H1 (cell line): ENCODE results near the gene ACOD1. TPM values are rescaled to one million over a fixed set of nuclear protein-coding genes. Genes with fewer than 3 reads are reported as not detected.

Experiments
- CTCF ChIA-PET: fragments of 300-600 bp; sonication (Branson Sonifier 250); formaldehyde crosslinking; loops from one replicate; lab custom pipeline; 2021; ENCODE audit not compliant: partially characterized antibody; lab: Charles Lee
- POLR2A ChIA-PET: fragments of 300-600 bp; sonication (Branson Sonifier 250); formaldehyde crosslinking; loops from one replicate; lab custom pipeline; 2021; ENCODE audit warnings: inconsistent platforms; ENCODE audit not compliant: partially characterized antibody; lab: Charles Lee
- DNase-seq, 2 experiments: peaks; one replicate each; pipeline versions ENCODE4 v3.0.0 to v3.0.0-alpha.2; 2010 to 2022; ENCODE audit warnings: low spot score in 2 of 2, low read depth in 1 of 2, mixed read lengths in 1 of 2
- FAIRE-seq: peaks from 2 replicates; lab custom pipeline; 2011; peaks lifted over from hg19 to GRCh38; lab: Jason Lieb, UNC
- H2AFZ ChIP-seq: 2 replicates; pipeline ENCODE4 v1.8.1; 2012; ENCODE audit warnings: low read length, inconsistent platforms
- H2AK5ac ChIP-seq: 2 replicates; pipeline ENCODE4 v1.6.1; 2013; ENCODE audit warnings: low read depth, low read length
- H2BK120ac ChIP-seq: replicated peaks from 2 replicates; pipeline ENCODE3; 2013; ENCODE audit warnings: low read depth, low read length, inconsistent platforms
- H2BK12ac ChIP-seq: 2 replicates; pipeline ENCODE4 v1.6.1; 2013; ENCODE audit warnings: low read depth, low read length
- H2BK15ac ChIP-seq: 2 replicates; pipeline ENCODE4 v1.6.1; 2013; ENCODE audit warnings: low read length
- H2BK20ac ChIP-seq: 2 replicates; pipeline ENCODE4 v1.6.1; 2013; ENCODE audit warnings: low read length
- H2BK5ac ChIP-seq: 2 replicates; pipeline ENCODE4 v1.6.1; 2013; ENCODE audit warnings: low read depth, low read length
- H3K14ac ChIP-seq: 2 replicates; pipeline ENCODE4 v1.6.1; 2013; ENCODE audit warnings: inconsistent platforms; ENCODE audit not compliant: insufficient read length
- H3K18ac ChIP-seq: 2 replicates; pipeline ENCODE4 v1.6.1; 2013; ENCODE audit warnings: low read length; ENCODE audit errors: extremely low read depth
- H3K23ac ChIP-seq: 2 replicates; pipeline ENCODE4 v1.6.1; 2013; ENCODE audit warnings: inconsistent platforms; ENCODE audit not compliant: insufficient read length
- H3K23me2 ChIP-seq: 2 replicates; pipeline ENCODE4 v1.6.1; 2013; ENCODE audit warnings: low read depth, low read length
- H3K27ac ChIP-seq: 2 replicates; pipeline ENCODE4 v1.6.1; 2011; ENCODE audit warnings: low read depth, low read length, inconsistent platforms
- H3K27me3 ChIP-seq, 4 experiments: replicated peaks in 1 of 4; 1 replicate in 1 of 4; 2 replicates in 3 of 4; pipeline versions ENCODE4 v1.6.1 to v1.8.1; 2011 to 2013; ENCODE audit warnings: low read length in 3 of 4, mild to moderate bottlenecking in 3 of 4, inconsistent platforms in 2 of 4, mixed read lengths in 2 of 4, moderate library complexity in 1 of 4; ENCODE audit not compliant: control insufficient read depth in 3 of 4, insufficient read depth in 3 of 4; ENCODE audit errors: extremely low read depth in 1 of 4
- H3K36me3 ChIP-seq, 4 experiments: 2 replicates each; pipeline versions ENCODE4 v1.6.1 to v1.8.1; 2011 to 2013; ENCODE audit warnings: mild to moderate bottlenecking in 4 of 4, low read length in 3 of 4, moderate library complexity in 2 of 4, control low read depth in 1 of 4, inconsistent platforms in 1 of 4; ENCODE audit not compliant: insufficient read depth in 4 of 4, control insufficient read depth in 2 of 4
- H3K4ac ChIP-seq: replicated peaks from 2 replicates; pipeline ENCODE3; 2013; ENCODE audit warnings: low read length, low read depth, mixed read lengths, inconsistent platforms; ENCODE audit not compliant: insufficient read length
- H3K4me1 ChIP-seq, 4 experiments: replicated peaks in 1 of 4; 1 replicate in 1 of 4; 2 replicates in 3 of 4; pipeline versions ENCODE4 v1.6.1 to v1.8.1; 2011 to 2013; ENCODE audit warnings: low read length in 3 of 4, inconsistent platforms in 2 of 4, mixed read lengths in 1 of 4; ENCODE audit not compliant: insufficient read depth in 4 of 4, control insufficient read depth in 3 of 4
- H3K4me2 ChIP-seq, 2 experiments: 2 replicates each; pipeline versions ENCODE4 v1.6.1 to v1.8.1; 2011 to 2013; ENCODE audit warnings: low read depth in 2 of 2, low read length in 2 of 2, control low read depth in 1 of 2, inconsistent platforms in 1 of 2, mild to moderate bottlenecking in 1 of 2; ENCODE audit not compliant: insufficient read depth in 1 of 2
- H3K4me3 ChIP-seq, 4 experiments: fragments of 200-600, 300-600 bp in 1 of 4; sonication (generic), shearing (Covaris generic), sonication (Bioruptor Twin) in 1 of 4; 2 replicates each; pipeline versions ENCODE4 v1.5.1 to v1.8.1; 2011 to 2016; ENCODE audit warnings: low read length in 4 of 4, low read depth in 3 of 4, control low read depth in 2 of 4, inconsistent platforms in 2 of 4, mild to moderate bottlenecking in 2 of 4, mixed read lengths in 1 of 4, moderate library complexity in 1 of 4; ENCODE audit not compliant: insufficient read depth in 2 of 4; ENCODE audit errors: extremely low read depth in 1 of 4
- H3K56ac ChIP-seq: replicated peaks from 2 replicates; pipeline ENCODE3; 2013; ENCODE audit warnings: low read depth, mild to moderate bottlenecking, mixed read lengths, low read length, inconsistent platforms; ENCODE audit not compliant: insufficient read length
- H3K79me1 ChIP-seq: 2 replicates; pipeline ENCODE4 v1.6.1; 2013; ENCODE audit warnings: low read depth, low read length, control low read depth
- H3K79me2 ChIP-seq, 2 experiments: 2 replicates each; pipeline versions ENCODE4 v1.6.1 to v1.8.1; 2012 to 2013; ENCODE audit warnings: low read length in 2 of 2, mild to moderate bottlenecking in 2 of 2, inconsistent platforms in 1 of 2; ENCODE audit not compliant: insufficient read depth in 2 of 2, control insufficient read depth in 1 of 2
- H3K9ac ChIP-seq, 4 experiments: replicated peaks in 1 of 4; 1 replicate in 1 of 4; 2 replicates in 3 of 4; pipeline versions ENCODE4 v1.6.1 to v1.8.1; 2011 to 2013; ENCODE audit warnings: low read depth in 3 of 4, low read length in 3 of 4, control low read depth in 2 of 4, mild to moderate bottlenecking in 2 of 4, moderate library complexity in 2 of 4, inconsistent platforms in 1 of 4; ENCODE audit errors: extremely low read depth in 1 of 4
- H3K9me3 ChIP-seq, 2 experiments: 2 replicates each; pipeline versions ENCODE4 v1.6.1 to v1.8.1; 2012 to 2013; ENCODE audit warnings: mild to moderate bottlenecking in 2 of 2, moderate library complexity in 2 of 2, control low read depth in 1 of 2, inconsistent platforms in 1 of 2, low read depth in 1 of 2, low read length in 1 of 2, mixed read lengths in 1 of 2; ENCODE audit not compliant: insufficient read depth in 2 of 2
- H4K20me1 ChIP-seq, 2 experiments: replicated peaks in 1 of 2; 2 replicates each; pipeline versions ENCODE3 to v1.8.1; 2011 to 2013; ENCODE audit warnings: inconsistent platforms in 2 of 2, low read length in 2 of 2, mild to moderate bottlenecking in 1 of 2; ENCODE audit not compliant: insufficient read depth in 2 of 2, control insufficient read depth in 1 of 2
- H4K5ac ChIP-seq: 2 replicates; pipeline ENCODE4 v1.6.1; 2013; ENCODE audit warnings: low read length, low read depth, mixed read lengths, inconsistent platforms; ENCODE audit not compliant: insufficient read length
- H4K8ac ChIP-seq: 2 replicates; pipeline ENCODE4 v1.8.0; 2013; ENCODE audit warnings: mild to moderate bottlenecking, moderate library complexity, low read length, inconsistent platforms; ENCODE audit not compliant: insufficient read depth; ENCODE audit errors: extremely low read depth
- H4K91ac ChIP-seq: replicated peaks from 2 replicates; pipeline ENCODE3; 2013; ENCODE audit warnings: low read length, mixed read lengths, inconsistent platforms; ENCODE audit not compliant: insufficient read length
- CREB1 ChIP-seq: IDR thresholded peaks from 2 replicates; pipeline ENCODE4 v1.6.1; 2012; ENCODE audit warnings: inconsistent platforms
- GTF2F1 ChIP-seq: IDR thresholded peaks from 2 replicates; pipeline ENCODE4 v1.6.1; 2012; ENCODE audit warnings: low read depth, low read length, improper control_type of control experiment, borderline replicate concordance
- WGBS, 2 experiments: shearing (Covaris generic) in 1 of 2; methylation state at CpG; one replicate each; pipeline versions ENCODE4 v1.1.6 to v1.1.7; 2013 to 2015; ENCODE audit warnings: low lambda C conversion rate in 2 of 2, mixed read lengths in 2 of 2, inconsistent platforms in 1 of 2, low coverage in 1 of 2, missing lambda C conversion rate in 1 of 2; ENCODE audit not compliant: insufficient replicate concordance in 2 of 2, insufficient coverage in 1 of 2, insufficient read length in 1 of 2; ENCODE audit errors: extremely low coverage in 1 of 2, missing lambda C conversion rate in 1 of 2; 5-methylcytosine and 5-hydroxymethylcytosine counted together
- polyA plus RNA-seq, 7 experiments: library from polyadenylated mRNA; depleted of rRNA in 3 of 7; stranded (reverse) in 5 of 7; unstranded in 2 of 7; fragments of >200 nt in 5 of 7; fragments of 200-250 nt in 2 of 7; gene quantifications; 1 replicate in 5 of 7; 2 replicates in 1 of 7; 4 replicates in 1 of 7; pipeline versions ENCODE4 v1.2.1 to v1.2.3, GENCODE V29; 2011 to 2013; ENCODE audit warnings: missing spikeins in 2 of 7, mixed read lengths in 2 of 7
- total RNA-seq: library from RNA; stranded (reverse); fragmentation: NEBNext Ultra II Directional; extraction: Animal tissue kit (Norgen Biotek cat#: 25700); gene quantifications from 2 replicates; pipeline ENCODE4 v1.2.1, GENCODE V29; 2021

Gene ACOD1
- total and polyA plus RNA-seq, 2 of the 8 experiments (the other 6 are each of a cell fraction or from before 2014, with no cell fraction given): not detected

DNA sequence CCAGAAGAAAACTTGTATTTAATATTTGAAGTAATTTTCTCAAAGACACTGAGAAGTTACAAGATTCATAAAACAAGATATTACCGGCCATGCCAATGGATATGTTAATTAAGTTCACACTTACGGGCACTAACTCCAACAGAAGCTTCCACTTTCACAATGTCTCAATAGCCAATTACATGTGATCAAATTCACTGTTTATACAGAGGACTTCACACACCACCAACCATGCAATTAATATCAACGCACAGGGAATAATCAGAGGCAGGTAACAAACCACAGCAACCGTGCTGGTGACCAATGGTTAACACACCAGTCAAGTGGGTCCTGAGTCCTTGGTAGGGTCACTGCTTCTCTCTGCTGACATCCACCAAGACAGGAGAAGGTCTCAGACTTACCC is 5.9 kb upstream of the ACOD1 start:
- Histone ChIP-seq H2BK12ac (no peak overlapping the region), H4K91ac (no peak overlapping the region), H4K5ac (no peak overlapping the region), H3K14ac (no peak overlapping the region), H3K4me1 (no peaks in the 10 kb centered on the region), H3K79me2 (no peaks in the 10 kb centered on the region), H2BK20ac (no peak overlapping the region), H3K9ac (no peak overlapping the region), H3K36me3 (no peaks in the 10 kb centered on the region; a peak in 1 of 8 replicates), H4K20me1 (no peaks in the 10 kb centered on the region), H3K27ac (no peak overlapping the region), H3K4me2 (no peak overlapping the region), H3K4me3 (no peak overlapping the region), H3K23ac (no peak overlapping the region), H2AK5ac (no peak overlapping the region), H3K18ac (no peak overlapping the region), H3K23me2 (no peaks in the 10 kb centered on the region), H3K79me1 (no peaks in the 10 kb centered on the region), H2BK120ac (no peak overlapping the region), H2AFZ (0 out of 2 replicates have a peak overlapping the region, but pooled peaks have one; percentile 5), H2BK15ac (no peak overlapping the region), H4K8ac (no peak overlapping the region), H3K27me3 (no peaks in the 10 kb centered on the region), H2BK5ac (no peak overlapping the region), H3K4ac (no peak overlapping the region), H3K56ac (no peak overlapping the region), H3K9me3 (no peaks in the 10 kb centered on the region)
- ChIA-PET POLR2A (no interaction called here), CTCF (interaction anchor here (1.4 to 1.7 kb wide), 2 partner anchors 14 to 15 kb away, joined by 3 to 11 read pairs; no protein-coding TSS in a partner anchor)
- WGBS, 2 experiments: 94% methylated on average over 4 of the region's 4 CpGs; no CpG with 5 or more reads in 1 of the 2 experiments
- FAIRE-seq (no peak), DNase-seq (no peak)
- no peak for TF ChIP-seq GTF2F1
- TF ChIP-seq CREB1: no peak
